OCI-LY3 (cell line): ENCODE data around the gene IRF1.

Experiments
- H2AFZ ChIP-seq: fragments of 200-600, 300-600 bp; shearing (Covaris generic); 2 replicates; pipeline ENCODE4 v1.6.0; 2014; ENCODE audit warnings: antibody characterized with exemption, low read depth, low read length
- H3K27ac ChIP-seq: fragments of 200-600, 300-600 bp; sonication (generic); 2 replicates; pipeline ENCODE4 v1.5.1; 2014; ENCODE audit warnings: mild to moderate bottlenecking, low read length, moderate library complexity, mixed read lengths
- H3K27me3 ChIP-seq: fragments of 200-600, 300-600 bp; sonication (generic); 2 replicates; pipeline ENCODE4 v1.6.1; 2014; ENCODE audit warnings: low read depth, low read length, mixed read lengths
- H3K36me3 ChIP-seq: fragments of 200-600, 300-600 bp; sonication (generic); replicated peaks from 2 replicates; pipeline ENCODE3; 2014; ENCODE audit warnings: low read depth, low read length, mixed read lengths
- H3K4me1 ChIP-seq: fragments of 300-600, 200-600 bp; sonication (generic); 2 replicates; pipeline ENCODE4 v1.6.1; 2014; ENCODE audit warnings: low read length, mixed read lengths
- H3K4me2 ChIP-seq: fragments of 200-600, 300-600 bp; sonication (generic); 2 replicates; pipeline ENCODE4 v1.6.1; 2014; ENCODE audit warnings: low read length, mixed read lengths
- H3K4me3 ChIP-seq: fragments of 300-600, 200-600 bp; sonication (generic); 2 replicates; pipeline ENCODE4 v1.5.1; 2014; ENCODE audit warnings: antibody characterized with exemption, mild to moderate bottlenecking, low read length, moderate library complexity
- H3K79me2 ChIP-seq: fragments of 300-600, 200-600 bp; shearing (Covaris generic); 2 replicates; pipeline ENCODE4 v1.6.1; 2014; ENCODE audit warnings: mild to moderate bottlenecking, low read length, mixed read lengths
- H3K9ac ChIP-seq: fragments of 300-600, 200-600 bp; shearing (Covaris generic); 2 replicates; pipeline ENCODE4 v1.6.0; 2014; ENCODE audit warnings: mild to moderate bottlenecking, low read length, moderate library complexity
- H3K9me3 ChIP-seq: fragments of 200-600, 300-600 bp; shearing (Covaris generic); 2 replicates; pipeline ENCODE4 v1.6.1; 2014; ENCODE audit warnings: low read length, mixed read lengths; ENCODE audit not compliant: insufficient read depth
- H4K20me1 ChIP-seq: fragments of 200-600, 300-600 bp; sonication (generic); 2 replicates; pipeline ENCODE4 v1.6.1; 2016; ENCODE audit warnings: low read length, mixed read lengths; ENCODE audit not compliant: insufficient read depth
- CTCF ChIP-seq: fragments of 200-600, 300-600 bp; sonication (generic); IDR thresholded peaks from 2 replicates; pipeline ENCODE4 v1.5.1; 2014; ENCODE audit warnings: antibody characterized with exemption, low read length, low read depth
- EZH2phosphoT487 ChIP-seq: fragments of 200-600 bp; shearing (Covaris generic); IDR thresholded peaks from 2 replicates; pipeline ENCODE4 v1.6.1; 2018; ENCODE audit warnings: antibody characterized with exemption, mixed run types, low read depth

IRF1 gene

GRCh38 chr5:132483101-132483500 is 7.5 kb downstream of the IRF1 start:
- no peak overlapping the region for H2AFZ ChIP-seq
- peaks cover 14% of the 10 kb centered on the region for H3K79me2 ChIP-seq
- peaks cover 21% of the 10 kb centered on the region for H3K4me1 ChIP-seq
- no peak overlapping the region for H3K4me2 ChIP-seq
- H3K9ac ChIP-seq, result no peak overlapping the region
- no peak overlapping the region for H3K27ac ChIP-seq
- peaks cover 32% of the 10 kb centered on the region for H4K20me1 ChIP-seq
- H3K36me3 ChIP-seq, result peaks cover 54% of the 10 kb centered on the region
- no peaks in the 10 kb centered on the region for H3K9me3 ChIP-seq
- TF ChIP-seq CTCF (no peak), EZH2phosphoT487 (no peak)
- no peak overlapping the region for H3K4me3 ChIP-seq
- H3K27me3 ChIP-seq, result no peaks in the 10 kb centered on the region

DNA sequence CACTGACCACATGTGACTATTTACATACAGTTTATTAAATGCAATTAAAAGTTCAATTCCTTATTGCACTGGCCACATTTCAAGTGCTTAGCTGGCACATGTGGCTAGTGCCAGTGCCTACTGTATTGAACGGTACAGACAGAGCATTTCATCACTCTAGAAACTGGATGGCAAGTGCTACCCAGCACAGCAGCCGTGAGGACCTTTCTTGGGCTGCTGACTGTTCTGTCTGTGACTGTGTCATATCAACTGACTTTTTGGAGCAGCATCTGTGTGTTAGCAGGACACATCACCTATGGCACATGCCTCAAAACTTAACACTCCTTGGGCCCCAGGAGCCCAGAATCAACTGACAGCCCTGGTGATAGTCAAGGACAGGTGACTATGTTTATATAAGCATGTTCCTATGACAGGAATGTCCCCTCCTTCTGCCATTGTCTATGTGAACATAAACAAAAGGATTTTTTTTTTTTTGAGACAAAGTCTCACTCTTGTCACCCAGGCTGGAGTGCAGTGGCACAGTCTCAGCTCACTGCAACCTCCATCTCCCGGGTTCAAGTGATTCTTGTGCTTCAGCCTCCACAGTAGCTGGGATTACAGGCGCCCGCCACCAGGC is 8.9 kb downstream of the IRF1 start:
- Histone ChIP-seq H3K4me2 (no peak overlapping the region), H3K27ac (no peak overlapping the region), H3K27me3 (no peaks in the 10 kb centered on the region), H3K79me2 (no peaks in the 10 kb centered on the region; the same call in 1 of the 2 replicates), H3K9me3 (no peaks in the 10 kb centered on the region), H3K4me3 (no peak overlapping the region), H2AFZ (no peak overlapping the region), H3K36me3 (peaks cover 41% of the 10 kb centered on the region), H3K4me1 (peaks cover 22% of the 10 kb centered on the region), H4K20me1 (peaks cover 18% of the 10 kb centered on the region), H3K9ac (no peak overlapping the region)
- TF ChIP-seq CTCF (no peak), EZH2phosphoT487 (no peak)

- Histone ChIP-seq H2AFZ (no peak overlapping the region), H4K20me1 (peaks cover 12% of the 10 kb centered on the region), H3K4me2 (no peak overlapping the region), H3K9me3 (no peaks in the 10 kb centered on the region), H3K4me1 (peaks cover 22% of the 10 kb centered on the region), H3K36me3 (peaks cover 34% of the 10 kb centered on the region), H3K27me3 (no peaks in the 10 kb centered on the region), H3K27ac (no peak overlapping the region), H3K4me3 (no peak overlapping the region), H3K9ac (no peak overlapping the region), H3K79me2 (no peaks in the 10 kb centered on the region)
- TF ChIP-seq CTCF (no peak), EZH2phosphoT487 (no peak)
Measured at GRCh38 chr5:132480893-132481595, 9.5 kb downstream of the IRF1 start.

- Histone ChIP-seq H4K20me1 (peaks cover 7% of the 10 kb centered on the region), H3K9me3 (no peaks in the 10 kb centered on the region), H3K4me1 (peaks cover 22% of the 10 kb centered on the region), H2AFZ (no peak overlapping the region), H3K27me3 (no peaks in the 10 kb centered on the region), H3K79me2 (no peaks in the 10 kb centered on the region), H3K36me3 (peaks cover 31% of the 10 kb centered on the region), H3K27ac (no peak overlapping the region), H3K4me3 (no peak overlapping the region), H3K9ac (no peak overlapping the region), H3K4me2 (no peak overlapping the region)
- TF ChIP-seq EZH2phosphoT487, result no peak
- no peak for TF ChIP-seq CTCF
Measured at GRCh38 chr5:132480546-132480892, 10.1 kb downstream of the IRF1 start.
